Cardiac muscle cell (in vitro differentiated cells and primary cell): ENCODE measurements around the gene ABCC2. TPM values are rescaled to one million over a fixed set of nuclear protein-coding genes. Genes with fewer than 3 reads are reported as not detected.

Experiments used
- DNase-seq, 2 donors: peaks; one replicate each; pipeline versions ENCODE4 v3.0.0 to v3.0.0-alpha.2; 2010 to 2017; ENCODE audit warnings: low read depth in 1 of 2, low spot score in 1 of 2
- H3K27ac ChIP-seq: fragments of 200-600 bp; sonication (generic); 2 replicates; pipeline ENCODE4 v1.5.1; 2016
- H3K27me3 ChIP-seq: fragments of 200-600 bp; sonication (generic); 2 replicates; pipeline ENCODE4 v1.6.0; 2016; ENCODE audit warnings: control low read depth
- H3K36me3 ChIP-seq: fragments of 200-600 bp; sonication (generic); 2 replicates; pipeline ENCODE4 v1.5.1; 2016; ENCODE audit warnings: control low read depth
- H3K4me1 ChIP-seq: fragments of 200-600 bp; sonication (generic); 2 replicates; pipeline ENCODE4 v1.8.1; 2017; ENCODE audit warnings: low read depth, mild to moderate bottlenecking, mixed run types
- H3K4me3 ChIP-seq: fragments of 200-600 bp; sonication (generic); 2 replicates; pipeline ENCODE4 v1.5.1; 2016; ENCODE audit warnings: mild to moderate bottlenecking
- H3K9me3 ChIP-seq: fragments of 200-600 bp; sonication (generic); 2 replicates; pipeline ENCODE4 v1.5.1; 2017; ENCODE audit warnings: low read depth, mild to moderate bottlenecking, control low read depth
- polyA plus RNA-seq: library from polyadenylated mRNA; unstranded; fragments of >200 nt; fragmentation: Nextera tagmentation; extraction: Ambion mirVana; gene quantifications from 2 replicates; pipeline ENCODE4 v1.2.1, GENCODE V29; 2016
- total RNA-seq: library from RNA; depleted of rRNA; stranded (reverse); fragments of >200 nt; gene quantifications from 2 replicates; pipeline ENCODE4 v1.2.3, GENCODE V29; 2016
- TF ChIP-seq, protein P1 (sequence below): IDR thresholded peaks from 2 replicates; pipeline ENCODE4 v1.5.1; 2012; ENCODE audit warnings: low read depth, mild to moderate bottlenecking, low read length

The ABCC2 gene
- total and polyA plus RNA-seq, 2 experiments from 2014 or later = 0.12 to 0.86 TPM

DNA sequence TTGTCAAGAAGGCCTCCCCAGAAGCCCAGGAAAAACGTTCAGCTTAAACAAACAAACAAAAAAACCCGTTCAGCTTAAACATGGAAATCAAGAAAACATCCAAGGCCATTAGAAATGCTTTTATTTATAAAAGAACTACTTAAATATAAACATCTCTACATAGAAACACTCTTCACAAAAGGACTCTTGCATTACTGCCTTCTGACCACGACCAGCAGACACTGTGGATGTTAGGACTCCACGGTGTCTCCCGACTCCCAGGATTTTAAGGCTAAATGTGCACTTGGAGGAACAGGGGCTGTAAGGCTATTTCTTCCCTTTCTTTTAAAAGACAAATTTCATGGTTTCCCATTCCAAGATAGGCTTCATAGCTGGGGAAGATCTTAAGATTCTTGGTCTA is 93.0 kb downstream of the ABCC2 start:
- TF ChIP-seq, protein P1, sequence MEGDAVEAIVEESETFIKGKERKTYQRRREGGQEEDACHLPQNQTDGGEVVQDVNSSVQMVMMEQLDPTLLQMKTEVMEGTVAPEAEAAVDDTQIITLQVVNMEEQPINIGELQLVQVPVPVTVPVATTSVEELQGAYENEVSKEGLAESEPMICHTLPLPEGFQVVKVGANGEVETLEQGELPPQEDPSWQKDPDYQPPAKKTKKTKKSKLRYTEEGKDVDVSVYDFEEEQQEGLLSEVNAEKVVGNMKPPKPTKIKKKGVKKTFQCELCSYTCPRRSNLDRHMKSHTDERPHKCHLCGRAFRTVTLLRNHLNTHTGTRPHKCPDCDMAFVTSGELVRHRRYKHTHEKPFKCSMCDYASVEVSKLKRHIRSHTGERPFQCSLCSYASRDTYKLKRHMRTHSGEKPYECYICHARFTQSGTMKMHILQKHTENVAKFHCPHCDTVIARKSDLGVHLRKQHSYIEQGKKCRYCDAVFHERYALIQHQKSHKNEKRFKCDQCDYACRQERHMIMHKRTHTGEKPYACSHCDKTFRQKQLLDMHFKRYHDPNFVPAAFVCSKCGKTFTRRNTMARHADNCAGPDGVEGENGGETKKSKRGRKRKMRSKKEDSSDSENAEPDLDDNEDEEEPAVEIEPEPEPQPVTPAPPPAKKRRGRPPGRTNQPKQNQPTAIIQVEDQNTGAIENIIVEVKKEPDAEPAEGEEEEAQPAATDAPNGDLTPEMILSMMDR = no peak
- DNase-seq = no peak
- H3K4me3 ChIP-seq = no peak overlapping the region
- peak overlapping the region; percentile 77 for H3K27ac ChIP-seq
- no peaks in the 10 kb centered on the region for H3K9me3 ChIP-seq
- H3K36me3 ChIP-seq = peaks cover 45% of the 10 kb centered on the region
- H3K27me3 ChIP-seq = no peaks in the 10 kb centered on the region
- H3K4me1 ChIP-seq = peaks cover 12% of the 10 kb centered on the region

DNA sequence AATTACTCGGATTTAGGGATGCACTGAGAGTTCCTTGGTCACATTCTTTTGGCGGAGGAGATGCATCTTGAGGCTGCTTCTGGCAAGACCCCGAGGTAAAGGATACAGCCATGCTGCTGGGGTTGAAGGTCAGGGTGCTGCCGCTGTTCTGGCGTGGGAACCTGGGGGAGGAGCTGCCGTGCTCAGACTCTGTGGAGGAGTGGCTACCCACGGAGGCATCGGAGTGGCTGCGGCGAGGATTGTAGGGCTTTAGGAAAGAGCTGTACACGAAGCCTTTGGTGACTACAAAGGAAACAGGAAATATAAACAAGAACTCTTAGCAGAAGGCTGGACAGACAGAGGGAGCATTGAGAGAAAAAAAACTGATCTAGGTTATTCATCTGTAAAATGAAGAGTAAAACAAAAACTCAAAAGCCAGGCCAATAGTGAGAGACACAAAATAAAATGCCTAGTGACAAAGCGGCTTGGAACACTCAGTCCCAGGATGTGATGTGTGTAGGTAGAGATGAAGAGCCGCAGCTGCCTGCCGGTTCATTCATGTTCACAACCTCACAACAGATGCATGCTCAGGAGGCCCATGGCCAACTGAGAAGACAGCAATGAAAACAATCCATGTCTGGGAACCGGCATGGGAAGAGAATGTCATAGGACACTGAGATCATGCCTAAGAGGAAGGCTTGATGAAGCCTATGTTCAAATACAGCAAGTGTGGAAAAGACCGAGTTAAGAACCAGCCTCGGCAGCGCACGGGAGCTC is 97.8 kb downstream of the ABCC2 start:
- TF ChIP-seq, protein P1 = no peak
- no peaks in the 10 kb centered on the region for H3K27me3 ChIP-seq
- H3K9me3 ChIP-seq = no peaks in the 10 kb centered on the region
- H3K27ac ChIP-seq = no peak overlapping the region
- H3K36me3 ChIP-seq = peaks cover 71% of the 10 kb centered on the region
- no peak overlapping the region for H3K4me3 ChIP-seq
- H3K4me1 ChIP-seq = peaks cover 19% of the 10 kb centered on the region
- peak in 1 of 2 donors; percentile 6 for DNase-seq

DNA sequence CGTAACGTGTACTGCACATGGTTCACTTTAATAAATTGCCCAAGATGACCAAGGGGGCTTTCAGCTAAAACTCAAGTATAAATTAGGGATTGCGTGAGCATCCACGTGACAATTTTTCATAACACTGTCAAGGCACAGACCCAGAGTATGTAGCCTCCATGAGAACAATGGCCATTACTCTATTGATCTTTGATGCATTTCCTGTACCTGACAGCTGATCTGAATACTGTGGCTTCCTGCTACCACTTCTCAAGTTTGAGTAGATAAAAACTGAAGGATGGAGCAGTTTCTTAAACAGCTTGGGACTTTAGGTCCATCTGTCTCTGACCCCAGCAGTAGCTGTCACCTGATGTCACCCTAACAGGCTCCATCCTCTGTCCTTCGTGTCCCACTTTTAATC is 98.9 kb downstream of the ABCC2 start:
- Histone ChIP-seq H3K27me3 (no peaks in the 10 kb centered on the region), H3K4me1 (peaks cover 19% of the 10 kb centered on the region), H3K4me3 (no peak overlapping the region), H3K27ac (peak overlapping the region; percentile 9), H3K9me3 (no peaks in the 10 kb centered on the region), H3K36me3 (peaks cover 70% of the 10 kb centered on the region)
- TF ChIP-seq, protein P1 = no peak
- DNase-seq = no peak

DNA sequence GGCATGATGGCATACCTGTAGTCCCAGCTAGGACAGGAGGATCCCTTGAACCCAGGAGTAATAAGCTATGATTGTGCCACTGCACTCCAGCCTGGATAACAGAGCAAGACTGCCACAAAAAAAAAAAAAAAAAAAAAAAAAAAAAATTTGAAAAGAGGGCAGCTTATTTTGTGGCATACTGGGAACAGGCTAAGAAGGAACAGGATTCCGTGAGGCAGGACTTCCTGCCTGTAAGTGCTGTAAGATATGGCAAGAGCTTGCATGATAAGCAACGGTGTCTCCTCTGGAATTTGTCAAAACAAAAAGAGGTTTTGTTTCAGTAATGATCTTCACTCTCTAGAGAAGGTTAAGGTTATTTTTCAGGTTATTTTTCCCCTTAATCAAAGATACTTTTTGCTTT is 101.1 kb downstream of the ABCC2 start:
- no peaks in the 10 kb centered on the region for H3K9me3 ChIP-seq
- H3K27me3 ChIP-seq = no peaks in the 10 kb centered on the region
- H3K4me3 ChIP-seq = no peak overlapping the region
- peaks cover 65% of the 10 kb centered on the region for H3K36me3 ChIP-seq
- H3K27ac ChIP-seq = peak overlapping the region; percentile 88
- peaks cover 19% of the 10 kb centered on the region for H3K4me1 ChIP-seq
- peak; percentile 17 to 65 for DNase-seq
- TF ChIP-seq, protein P1 = no peak

DNA sequence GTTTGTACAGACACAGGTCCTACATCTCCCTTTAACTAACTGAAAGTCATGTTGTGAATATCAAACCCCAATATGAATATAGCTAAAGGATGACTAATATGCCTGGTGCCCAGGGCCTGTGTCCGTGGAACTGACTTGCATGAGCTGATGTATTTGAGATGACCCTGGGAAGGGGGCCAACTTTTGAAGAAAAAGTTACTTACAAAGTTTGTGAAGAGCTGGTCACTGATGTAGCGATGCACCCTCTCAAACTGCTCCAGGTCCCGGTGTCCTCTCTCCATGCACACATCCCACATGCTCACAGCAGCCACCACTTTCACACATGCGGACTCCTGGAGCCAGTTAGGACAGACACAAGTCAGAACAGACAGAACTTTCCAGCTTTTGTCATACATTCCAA is 106.2 kb downstream of the ABCC2 start:
- Histone ChIP-seq H3K4me3 (no peak overlapping the region), H3K27me3 (no peaks in the 10 kb centered on the region), H3K4me1 (peaks cover 12% of the 10 kb centered on the region), H3K9me3 (no peaks in the 10 kb centered on the region), H3K27ac (no peak overlapping the region), H3K36me3 (peaks cover 53% of the 10 kb centered on the region)
- DNase-seq = peak in 1 of 2 donors; percentile 51
- TF ChIP-seq, protein P1 = no peak
